ENCODE data around the gene GRAMD2B.
"Not testable (repeated sequence)": the region's sequence is repeated elsewhere in the genome, so short reads cannot be mapped to it uniquely, and the experiment has no call there.

The GRAMD2B gene

GRCh38 chr5:126514558-126515141 is 91.4 kb downstream of the GRAMD2B start:
- no peak for DNase-seq

- DNase-seq, result no peak
These were observed 92.1 kb downstream of the GRAMD2B start for GRCh38 chr5:126515337-126515736.

GRCh38 chr5:126516133-126516532 is 92.9 kb downstream of the GRAMD2B start:
- DNase-seq, result no peak

GRCh38 chr5:126516852-126517251 is 93.6 kb downstream of the GRAMD2B start:
- no peak for DNase-seq

GRCh38 chr5:126519223-126519622 is 96.0 kb downstream of the GRAMD2B start:
- not testable (repeated sequence) for DNase-seq

GRCh38 chr5:126519637-126520592 is 96.7 kb downstream of the GRAMD2B start:
- DNase-seq, result no peak

GRCh38 chr5:126520593-126520953 is 97.4 kb downstream of the GRAMD2B start:
- DNase-seq, result no peak

GRCh38 chr5:126521130-126521529 is 97.9 kb downstream of the GRAMD2B start:
- no peak for DNase-seq

GRCh38 chr5:126523818-126524510 is 100.8 kb downstream of the GRAMD2B start:
- DNase-seq, result no peak

GRCh38 chr5:126525630-126526245 is 102.5 kb downstream of the GRAMD2B start:
- DNase-seq, result no peak

GRCh38 chr5:126526493-126526892 is 103.3 kb downstream of the GRAMD2B start:
- DNase-seq, result no peak

- DNase-seq, result no peak
These were observed 103.9 kb downstream of the GRAMD2B start for GRCh38 chr5:126527158-126527557.

GRCh38 chr5:126527892-126528291 is 104.7 kb downstream of the GRAMD2B start:
- no peak for DNase-seq

- no peak for DNase-seq
These were observed 108.4 kb downstream of the GRAMD2B start for GRCh38 chr5:126531543-126532120.

- no peak for DNase-seq
These were observed 111.3 kb downstream of the GRAMD2B start for GRCh38 chr5:126534553-126534952.

GRCh38 chr5:126535856-126536545 is 112.8 kb downstream of the GRAMD2B start:
- DNase-seq, result no peak

- no peak for DNase-seq
These were observed 113.7 kb downstream of the GRAMD2B start for GRCh38 chr5:126536874-126537273.

GRCh38 chr5:126538579-126538978 is 115.4 kb downstream of the GRAMD2B start:
- DNase-seq, result no peak

GRCh38 chr5:126540631-126541030 is 117.4 kb downstream of the GRAMD2B start:
- DNase-seq, result no peak

- no peak for DNase-seq
These were observed 119.2 kb downstream of the GRAMD2B start for GRCh38 chr5:126542441-126542840.

- no peak for DNase-seq
These were observed 119.8 kb downstream of the GRAMD2B start for GRCh38 chr5:126543009-126543408.

- no peak for DNase-seq
These were observed 120.5 kb downstream of the GRAMD2B start for GRCh38 chr5:126543660-126544059.
